ENCODE data around the gene ITGAD.
"Not testable (repeated sequence)": the region's sequence is repeated elsewhere in the genome, so short reads cannot be mapped to it uniquely, and the experiment has no call there.

Gene ITGAD

DNA sequence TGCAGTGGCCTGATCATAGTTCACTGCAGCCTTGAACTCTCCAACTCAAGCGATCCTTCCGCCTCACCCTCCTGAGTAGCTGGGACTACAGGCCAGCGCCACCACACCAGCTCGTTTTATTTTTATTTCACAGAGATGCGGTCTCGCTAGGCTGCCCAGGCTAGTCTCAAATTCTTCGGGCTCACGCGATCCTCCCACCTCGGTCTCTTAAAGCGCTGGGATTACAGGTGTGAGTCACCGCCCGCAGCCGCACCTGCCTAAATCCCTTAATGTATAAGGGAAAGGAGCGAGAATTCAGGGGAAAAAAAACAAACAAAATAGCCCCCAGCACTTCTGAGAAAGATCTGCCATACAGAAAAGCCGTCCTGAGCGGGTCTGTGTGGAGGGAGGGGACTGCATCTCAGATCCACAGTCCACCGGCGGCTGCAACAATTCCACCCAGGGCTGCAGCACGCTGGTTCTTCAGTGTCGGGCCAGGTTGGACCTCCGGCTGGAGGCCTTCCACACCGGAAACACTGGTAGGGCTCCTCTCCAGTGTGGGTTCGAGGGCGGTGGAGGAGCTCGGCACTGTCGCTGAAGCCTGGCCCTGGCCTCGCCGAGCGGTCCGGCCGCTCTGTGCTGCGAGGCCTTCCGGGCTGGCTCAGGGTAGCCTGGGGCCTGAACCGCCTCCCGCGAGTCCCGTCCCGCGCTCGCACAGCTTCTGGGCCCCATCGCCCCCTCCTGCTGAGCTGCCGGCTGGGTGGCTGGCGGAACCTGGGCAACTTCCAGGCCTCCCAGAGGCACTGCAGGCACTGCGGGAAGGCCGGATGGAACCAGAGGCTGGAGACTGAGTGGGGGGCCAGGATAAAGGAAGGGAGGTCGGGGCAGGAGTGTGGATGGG, 42.4 kb downstream of the ITGAD start:
- no peak for DNase-seq

DNA sequence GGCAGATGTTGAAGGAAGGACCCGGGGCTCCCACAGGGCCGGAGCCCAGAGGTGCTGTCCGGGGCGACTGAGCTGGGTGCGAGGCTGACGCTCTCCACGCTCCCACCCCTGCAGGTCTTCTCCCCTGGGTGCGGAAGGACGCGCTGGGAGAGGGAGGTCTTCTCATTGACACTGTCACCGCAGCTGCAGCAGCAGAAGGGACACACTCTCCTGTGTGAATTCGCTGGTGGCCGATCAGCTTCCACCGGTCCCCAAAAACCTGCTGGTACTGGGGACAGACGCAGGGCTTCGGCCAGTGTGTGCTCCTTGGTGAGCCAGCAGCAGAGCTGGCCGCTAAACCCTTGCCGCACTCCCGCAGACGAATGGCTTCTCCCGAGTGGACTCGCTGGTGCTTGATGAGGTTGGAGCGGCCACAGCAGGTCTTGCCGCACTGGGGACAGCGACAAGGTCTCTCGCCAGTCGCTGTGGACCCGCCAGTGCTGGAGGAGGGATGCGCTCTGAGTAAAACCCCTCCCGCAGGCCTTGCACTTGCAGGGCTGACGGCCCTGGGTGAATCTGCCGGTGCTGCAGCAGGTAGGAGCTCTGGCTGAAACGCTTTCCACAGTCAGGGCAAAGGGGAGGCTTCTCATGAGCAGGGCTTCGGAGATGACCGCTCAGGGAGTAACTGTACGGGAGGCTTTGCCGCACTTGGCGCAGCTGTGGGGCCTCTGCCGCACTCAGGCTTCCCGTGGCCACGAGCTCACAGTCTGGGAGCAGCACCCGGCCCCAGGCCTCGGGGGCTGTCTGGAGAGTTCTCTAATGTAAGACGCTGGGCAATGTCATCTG, 43.3 kb downstream of the ITGAD start:
- no peak for DNase-seq

DNA sequence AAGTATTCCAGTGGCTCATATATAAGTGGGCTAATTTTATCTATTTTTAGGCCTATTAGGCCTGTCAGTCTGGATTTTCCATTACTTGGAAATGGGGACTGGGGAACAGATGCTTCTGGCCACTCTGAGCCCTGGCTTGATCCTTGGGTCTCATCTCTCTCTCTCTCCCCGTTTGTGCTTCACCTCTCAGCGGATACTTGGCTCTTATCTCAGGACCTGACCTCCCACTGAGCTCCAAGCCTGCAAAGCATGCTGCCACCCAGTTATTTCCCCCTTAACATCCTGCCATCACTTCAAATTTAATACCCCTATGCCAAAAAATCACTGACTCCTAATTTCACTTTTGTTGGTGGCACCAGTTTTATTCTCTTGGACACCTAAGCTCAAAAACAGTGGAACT, 45.3 kb downstream of the ITGAD start:
- DNase-seq, result no peak

DNA sequence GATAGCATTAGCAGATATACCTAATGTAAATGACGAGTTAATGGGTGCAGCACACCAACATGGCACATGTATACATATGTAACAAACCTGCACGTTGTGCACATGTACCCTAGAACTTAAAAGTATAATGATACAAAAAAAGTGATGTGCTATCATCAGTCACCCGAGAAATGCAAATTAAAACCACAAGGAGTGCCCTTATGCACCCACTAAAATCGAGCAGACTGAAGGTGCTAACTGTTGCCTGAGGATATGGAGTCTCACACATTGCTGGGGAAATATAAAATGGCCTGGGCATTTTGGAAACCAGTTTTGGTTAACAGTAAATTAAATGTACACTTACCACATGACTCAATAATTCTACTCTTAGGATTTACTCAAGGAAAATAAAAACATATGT, 45.9 kb downstream of the ITGAD start:
- not testable (repeated sequence) for DNase-seq

DNA sequence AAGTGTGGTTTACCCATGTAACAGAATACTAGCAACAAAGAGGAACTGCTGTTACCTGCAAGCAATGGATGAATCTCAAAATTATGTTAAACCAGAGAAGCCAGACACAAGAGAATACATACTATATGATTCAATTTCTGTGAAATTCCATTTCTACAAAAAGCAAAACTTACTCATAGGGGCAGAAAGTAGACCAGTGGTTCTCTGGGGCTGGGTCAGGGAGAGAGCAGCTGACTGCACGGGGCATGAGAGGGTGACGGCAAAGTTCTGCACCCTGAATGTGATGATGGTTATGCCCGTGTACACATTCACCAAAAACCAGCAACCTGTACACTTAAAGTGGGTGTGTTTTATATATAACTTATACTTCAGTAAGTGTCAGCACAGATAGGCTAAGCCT, 46.4 kb downstream of the ITGAD start:
- no peak for DNase-seq

DNA sequence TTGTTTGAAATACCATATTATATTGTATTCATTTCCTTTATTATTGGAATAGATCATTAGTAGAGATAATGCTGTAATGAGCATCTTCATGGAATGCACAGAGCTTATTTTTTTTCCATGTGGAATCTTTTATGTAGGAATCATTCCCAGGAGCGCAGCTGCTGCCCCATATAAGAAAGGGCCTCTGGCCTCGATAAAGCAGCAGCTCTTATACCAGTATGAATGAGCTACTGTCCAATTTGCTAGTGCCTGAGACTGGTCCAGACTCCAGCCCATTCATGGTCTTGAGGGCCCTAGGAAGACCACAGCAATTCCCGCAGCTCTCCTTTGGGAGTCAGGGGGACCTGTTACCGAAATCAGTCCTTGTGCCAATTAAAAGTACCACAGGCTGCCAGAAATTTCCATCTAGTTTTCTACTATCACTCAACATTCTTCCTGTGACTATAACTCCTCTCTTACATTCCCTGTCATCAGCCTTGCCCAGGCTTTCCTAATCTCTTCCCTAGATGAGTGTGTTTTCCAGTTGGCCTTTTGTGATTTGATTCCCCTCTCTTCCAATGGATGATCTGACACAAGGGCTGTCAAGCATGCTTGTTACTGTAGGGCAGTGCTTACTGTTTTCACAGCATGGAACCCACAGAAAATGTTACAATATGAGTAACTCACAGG, 47.5 kb downstream of the ITGAD start:
- DNase-seq, result no peak

DNA sequence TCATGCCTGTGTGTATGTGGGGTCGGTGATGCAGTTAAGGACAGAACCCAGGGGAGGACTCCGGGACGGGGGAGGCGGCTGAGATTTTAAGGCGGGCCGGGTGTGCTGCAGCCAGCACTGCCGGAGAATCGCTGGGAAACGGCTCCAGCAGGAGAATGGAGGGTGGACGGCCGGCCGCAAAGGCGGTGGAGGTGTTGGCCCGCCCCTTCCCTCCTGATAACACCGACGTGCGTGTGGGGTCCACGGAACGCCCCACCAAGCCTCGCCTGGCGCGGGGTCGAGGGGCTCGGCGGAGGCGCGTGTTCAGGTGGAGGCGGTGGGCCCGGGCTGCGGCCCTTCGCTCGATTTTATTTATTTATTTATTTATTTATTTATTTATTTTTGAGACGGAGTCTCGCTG, 48.8 kb downstream of the ITGAD start:
- DNase-seq, result no peak

DNA sequence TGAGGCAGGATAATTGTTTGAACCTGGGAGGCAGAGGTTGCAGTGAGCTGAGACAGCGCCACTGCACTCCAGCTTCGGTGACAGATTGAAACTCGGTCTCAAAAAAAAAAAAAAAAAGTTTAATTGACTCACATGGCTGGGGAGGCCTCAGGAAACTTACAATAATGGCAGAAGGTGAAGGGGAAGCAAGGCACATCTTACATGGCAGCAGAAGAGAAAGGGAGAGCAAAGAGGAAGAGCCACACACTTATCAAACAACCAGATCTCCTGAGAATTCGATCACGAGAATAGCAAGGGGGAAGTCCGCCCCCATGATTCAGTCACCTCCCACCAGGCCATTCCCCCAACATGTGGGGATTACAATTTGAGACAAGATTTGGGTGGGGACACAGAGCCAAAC, 52.8 kb downstream of the ITGAD start:
- not testable (repeated sequence) for DNase-seq

DNA sequence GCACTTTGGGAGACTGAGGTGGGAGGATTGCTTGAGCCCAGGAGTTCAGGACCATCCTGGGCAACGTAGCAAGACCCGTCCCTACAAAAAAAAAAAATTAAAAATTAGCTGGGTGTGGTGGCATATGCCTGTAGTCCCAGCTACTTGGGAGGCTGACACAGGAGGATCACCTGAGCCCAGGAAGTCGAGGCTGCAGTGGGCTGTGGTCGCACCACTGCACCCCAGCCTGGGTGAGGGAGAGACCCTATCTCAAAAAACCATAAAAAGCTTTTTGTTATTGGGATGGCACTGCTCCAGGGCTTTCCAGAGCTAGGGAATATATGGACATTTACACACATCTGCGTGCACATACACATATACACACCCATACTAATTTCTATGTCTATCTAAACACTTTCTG, 58.1 kb downstream of the ITGAD start:
- DNase-seq, result no peak

DNA sequence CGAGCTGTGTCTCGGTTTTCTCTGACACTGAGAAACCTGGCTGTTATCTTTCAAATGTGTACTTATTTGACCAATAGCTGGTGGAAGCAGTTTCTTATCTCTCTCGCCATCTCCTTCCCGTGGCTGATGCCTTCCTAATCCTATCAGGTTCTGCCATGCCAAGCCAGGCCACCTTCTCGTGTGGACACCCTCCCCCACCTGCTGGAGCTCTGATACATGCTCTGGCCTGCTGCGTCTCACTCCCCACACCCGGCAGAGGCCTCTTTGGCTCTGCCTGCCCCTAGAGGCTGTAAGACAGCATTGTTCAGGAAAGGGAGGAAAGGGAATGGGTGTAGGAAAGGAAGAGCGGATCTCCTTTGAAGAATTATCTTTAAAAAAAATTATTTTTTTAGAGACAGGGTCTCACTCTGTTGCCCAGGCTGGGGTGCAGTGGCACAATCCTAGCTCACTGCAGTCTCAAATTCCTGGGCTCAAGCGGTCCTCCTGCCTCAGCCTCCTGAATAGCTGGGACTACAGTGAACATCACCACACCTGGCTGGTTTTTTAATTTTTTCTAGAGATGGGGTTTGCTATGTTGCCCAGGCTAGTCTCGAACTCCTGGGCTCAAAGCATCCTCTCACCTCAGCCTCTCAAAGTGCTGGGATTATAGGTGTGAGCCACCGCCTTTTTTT, 58.7 kb downstream of the ITGAD start:
- DNase-seq, result no peak

DNA sequence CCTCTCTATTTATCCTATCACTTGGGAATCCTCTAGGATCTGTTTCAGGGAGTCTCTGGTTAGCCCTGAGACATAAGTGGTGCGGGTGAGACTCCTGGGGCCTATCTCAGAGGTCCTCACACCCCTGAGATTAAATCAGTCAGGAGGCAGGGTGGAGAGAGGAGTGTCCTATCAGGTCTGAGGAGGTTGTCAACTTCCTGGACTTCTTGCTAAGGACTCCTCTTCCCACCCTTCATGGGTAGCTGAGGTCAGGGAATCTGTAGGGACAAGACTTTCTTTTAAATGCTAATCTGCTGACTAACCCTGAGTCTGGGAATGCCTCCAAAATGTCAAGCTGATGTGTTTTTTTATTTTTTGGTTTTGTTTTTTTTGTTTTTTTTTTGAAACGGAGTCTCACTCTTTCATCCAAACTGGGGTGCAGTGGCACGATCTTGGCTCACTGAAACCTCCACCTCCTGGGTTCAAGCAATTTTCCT, 59.5 kb downstream of the ITGAD start:
- DNase-seq, result no peak

DNA sequence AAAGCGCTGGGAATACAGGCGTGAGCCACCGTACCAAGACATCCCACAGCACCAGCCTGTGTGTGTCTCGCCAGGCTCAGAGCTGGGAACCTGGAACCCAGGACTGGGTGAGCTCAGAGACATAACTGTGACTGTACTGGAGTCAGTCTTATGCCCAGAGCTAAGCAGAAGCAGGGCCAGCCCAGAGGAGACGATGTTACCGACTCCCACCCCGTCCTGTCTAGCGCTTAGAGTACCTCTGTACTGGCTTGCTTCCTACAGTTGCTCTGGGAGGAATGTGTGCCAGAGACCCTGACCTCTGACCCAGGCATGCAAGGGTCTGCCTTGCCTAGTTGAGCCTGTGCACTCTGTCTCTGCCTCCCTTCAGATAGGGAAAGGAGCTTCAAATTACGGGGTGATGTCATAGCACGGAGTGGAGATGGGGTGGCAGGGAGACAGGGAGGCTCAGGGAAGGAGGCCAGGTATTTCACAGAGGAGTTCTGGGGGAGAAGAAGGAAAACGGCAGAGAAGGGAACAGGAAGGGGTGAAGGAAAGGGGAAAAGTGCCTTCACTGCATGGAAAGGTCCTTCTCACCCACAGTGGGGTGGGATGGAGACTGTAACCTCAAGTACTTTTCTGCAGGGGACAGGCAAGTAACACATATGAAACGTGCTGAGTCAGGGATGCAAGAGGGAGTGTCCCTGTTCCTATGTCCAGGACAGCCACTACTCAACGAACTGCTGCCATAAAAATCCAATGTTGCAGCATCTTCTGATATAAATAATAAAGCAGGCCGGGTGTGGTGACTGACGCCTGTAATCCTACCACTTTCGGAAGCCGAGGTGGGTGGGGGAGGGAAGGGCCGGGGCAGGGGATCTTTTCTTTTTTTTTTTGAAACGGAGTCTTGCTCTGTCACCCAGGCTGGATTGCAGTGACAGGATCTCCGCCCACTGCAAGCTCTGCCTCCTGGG, 60.4 kb downstream of the ITGAD start:
- DNase-seq, result no peak

DNA sequence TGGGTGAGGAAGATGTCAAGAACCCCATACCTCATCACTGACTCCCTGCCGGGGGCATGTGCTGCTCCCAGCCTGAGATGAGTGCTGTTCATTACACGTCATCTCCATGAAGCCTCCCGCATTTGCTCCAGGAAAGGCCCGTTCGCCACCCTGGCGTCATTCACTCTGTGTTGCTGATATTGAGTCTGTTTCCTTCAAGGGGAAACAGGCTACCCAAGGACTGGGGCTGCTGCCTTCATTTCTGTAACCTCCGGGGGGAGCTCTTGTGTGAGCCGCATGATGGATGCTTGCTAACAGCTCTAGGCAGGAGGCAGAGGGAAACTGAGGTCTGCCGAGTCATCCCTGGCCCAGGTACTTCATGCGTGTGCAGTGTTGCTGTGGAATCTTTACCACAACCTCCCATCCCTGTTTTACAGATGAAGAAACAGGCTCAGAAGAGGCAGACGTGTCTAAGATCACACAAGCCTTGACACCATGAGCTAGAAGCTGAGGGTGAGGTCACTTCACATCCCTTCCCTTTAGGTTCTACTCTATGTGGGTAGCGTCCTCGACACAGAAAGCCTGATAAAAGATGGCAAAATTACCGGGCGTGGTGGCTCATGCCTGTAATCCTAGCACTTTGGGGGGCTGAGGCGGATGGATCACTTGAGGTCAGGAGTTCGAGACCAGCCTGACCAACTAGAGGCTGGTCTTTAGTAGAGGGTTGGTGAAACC, 62.6 kb downstream of the ITGAD start:
- DNase-seq, result no peak

DNA sequence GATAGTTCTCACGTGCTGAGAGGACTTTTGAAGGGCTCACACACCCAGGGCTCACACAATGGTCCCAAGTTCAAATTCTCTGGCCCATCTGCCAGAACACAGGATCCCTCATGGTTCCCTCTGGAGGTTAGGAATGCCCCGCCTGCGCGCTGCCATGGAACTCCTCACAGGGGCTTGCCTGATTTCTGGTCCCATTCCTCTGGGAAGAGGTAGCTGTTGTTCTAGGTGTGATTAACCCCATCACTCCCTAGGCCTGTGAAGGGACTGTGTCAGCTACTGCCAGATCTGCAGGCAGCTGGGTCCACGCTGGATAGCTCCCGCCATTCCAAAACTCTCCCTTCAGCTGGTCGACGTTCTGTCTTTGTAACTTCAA, 63.8 kb downstream of the ITGAD start:
- no peak for DNase-seq

DNA sequence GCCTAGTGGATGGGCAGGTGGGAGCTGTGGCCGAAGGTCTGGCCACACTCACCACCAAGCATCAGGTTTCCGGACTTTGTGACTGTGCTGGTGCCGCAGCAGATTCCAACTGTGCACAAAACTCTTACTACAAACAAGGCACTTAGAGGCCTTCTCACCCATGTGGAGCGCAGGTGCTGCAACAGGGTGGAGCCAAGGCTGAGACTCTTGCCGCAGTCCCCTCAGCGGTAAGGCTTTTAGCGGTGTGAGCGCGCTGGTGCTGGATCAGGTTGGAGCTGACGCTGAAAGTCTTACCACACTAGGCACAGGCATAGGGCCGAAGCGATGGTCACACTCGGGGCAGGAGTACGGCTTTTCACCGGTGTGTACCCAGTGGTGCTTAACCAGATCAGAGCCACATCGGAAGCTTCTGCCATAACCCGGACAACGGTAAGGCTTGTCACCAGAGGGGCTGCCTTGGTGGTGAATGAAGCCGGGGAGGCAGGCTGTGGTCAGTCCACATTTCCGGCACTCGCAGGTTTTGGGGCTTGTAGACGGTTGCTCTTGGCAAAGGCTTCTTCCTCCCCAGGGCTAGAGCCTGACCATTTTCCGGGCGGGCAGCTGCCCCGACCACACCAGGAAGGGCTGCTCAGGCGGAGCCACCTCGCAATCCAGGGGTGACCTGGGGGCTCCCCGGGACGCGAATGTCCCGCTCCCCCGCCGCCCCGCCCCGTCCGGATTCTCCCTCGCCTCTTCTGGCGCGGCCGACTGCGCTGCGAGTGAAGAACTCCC, 65.1 kb downstream of the ITGAD start:
- DNase-seq, result peak; percentile 51

DNA sequence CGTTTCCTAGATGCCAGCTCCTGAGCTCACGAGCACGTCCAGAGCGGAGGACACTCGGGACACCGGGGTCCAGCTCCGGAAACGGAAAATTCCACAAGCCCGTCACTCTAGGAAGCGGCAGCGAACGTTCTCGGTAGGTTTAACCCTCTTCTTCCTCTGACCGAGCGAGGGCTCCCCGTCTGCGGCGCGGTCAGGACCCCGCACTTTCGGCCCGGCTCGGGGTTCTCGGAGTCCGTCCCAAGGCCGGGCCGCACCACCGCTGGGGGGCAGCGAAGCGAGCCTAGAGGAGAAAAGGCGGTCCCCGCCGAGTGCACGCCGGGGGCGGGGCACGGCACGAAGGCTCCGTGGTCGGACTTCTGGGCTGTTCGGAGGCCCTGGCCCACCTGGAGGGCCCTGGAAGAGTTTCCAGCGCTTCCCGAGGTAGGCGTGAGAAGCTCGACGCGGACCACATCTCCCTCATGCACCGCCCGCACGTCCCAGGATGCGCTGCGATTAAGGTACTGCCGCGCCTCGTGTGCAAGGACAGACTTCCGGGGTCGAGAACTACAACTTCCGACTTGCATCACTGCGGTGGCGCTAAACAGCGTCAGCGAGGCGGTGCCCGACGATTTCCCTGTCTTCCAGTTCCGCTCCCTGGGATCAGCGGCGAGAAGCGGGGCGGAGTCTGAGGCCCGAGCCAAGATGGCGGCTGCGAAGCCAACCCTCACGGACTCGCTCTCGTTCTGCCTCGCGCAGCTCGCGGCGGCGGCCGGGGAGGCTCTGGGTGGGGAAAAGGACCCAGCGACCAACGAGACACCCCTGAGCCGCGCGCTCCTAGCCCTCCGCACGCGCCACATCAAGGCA, 65.9 kb downstream of the ITGAD start, which contains the start of gene ARMC5:
TSS of gene ARMC5 (plus strand) at position 658 of the 843 bp plus-strand sequence. CDS start at position 682, 24 bp downstream.
- peak; percentile 96 for DNase-seq

DNA sequence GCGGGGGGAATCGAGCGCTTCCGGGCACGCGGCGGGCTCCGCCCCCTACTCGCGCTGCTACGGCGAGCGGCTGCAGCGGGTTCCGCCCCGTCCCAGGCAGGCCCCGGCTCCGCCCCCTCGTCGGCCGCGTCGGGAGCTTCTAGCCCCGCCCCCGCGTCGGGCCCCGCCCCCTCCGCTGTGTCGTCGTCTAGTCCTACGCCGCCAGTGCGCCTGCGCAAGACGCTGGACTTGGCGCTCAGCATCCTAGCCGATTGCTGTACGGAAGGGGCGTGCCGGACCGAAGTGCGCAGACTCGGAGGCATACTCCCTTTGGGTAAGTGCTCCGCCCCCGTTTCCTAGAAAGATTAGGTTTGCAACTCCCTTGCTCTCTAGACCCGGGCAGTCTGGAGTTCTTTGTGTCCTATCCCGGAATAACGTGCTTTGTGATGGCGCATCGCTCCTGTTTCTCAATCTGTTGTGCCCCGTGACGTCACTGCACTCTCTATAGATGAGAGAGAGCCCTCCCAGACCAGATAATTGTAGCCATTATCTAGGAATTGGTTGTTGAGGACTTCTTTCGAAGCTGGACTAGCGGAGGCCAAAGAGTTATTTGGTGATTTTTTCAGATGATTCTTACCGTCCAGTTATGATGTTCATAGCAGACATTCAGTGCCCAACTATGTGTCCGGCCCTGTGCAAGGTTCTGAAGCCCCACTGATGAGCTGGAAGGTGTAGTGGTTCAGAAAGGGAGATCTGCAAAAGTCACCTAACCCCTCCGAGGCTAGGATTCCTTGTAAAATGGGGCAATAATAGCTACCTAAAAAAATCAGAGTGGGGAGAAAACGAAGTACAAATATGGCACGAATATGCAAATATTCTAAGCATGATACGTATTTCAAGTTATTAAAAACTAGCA, 66.8 kb downstream of the ITGAD start:
- DNase-seq, result peak; percentile 100

DNA sequence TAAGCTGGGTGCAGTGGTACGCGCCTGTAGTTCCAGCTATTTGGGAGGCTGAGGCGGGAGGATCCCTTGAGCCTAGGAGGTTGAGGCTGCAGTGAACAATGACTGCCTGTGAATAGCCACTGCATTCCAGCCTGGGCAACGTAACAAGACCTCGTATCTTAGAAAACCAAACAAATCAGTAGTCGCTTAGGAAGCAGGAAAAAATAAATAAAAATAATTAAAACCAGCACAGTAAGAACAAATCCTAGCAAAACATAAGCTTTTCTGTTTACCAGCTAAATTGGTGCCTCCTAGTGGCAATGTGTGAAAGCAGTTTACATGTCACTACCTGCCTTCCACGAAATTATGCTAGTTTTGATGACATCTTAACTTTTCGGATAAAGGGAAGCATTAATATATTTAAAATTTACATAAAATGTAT, 67.5 kb downstream of the ITGAD start:
- no peak for DNase-seq

Data from activated CD8-positive, alpha-beta memory T cell treated with anti-CD3 and anti-CD28 coated beads, Interleukin-2, amount 50 U/mL, for 4 hours (primary cell).